SKM-1 (cell line): ENCODE measurements around the gene KLHL12.

ENCODE experiments used
- DNase-seq: peaks from one replicate; lab custom pipeline; 2025; ENCODE audit not compliant: unreplicated experiment; lab: John Stamatoyannopoulos, UW

KLHL12 gene

GRCh38 chr1:202888531-202889360, 38.3 kb downstream of the KLHL12 start, which contains the start of gene RABIF:
Gene RABIF, minus strand, starts transcription at chr1:202889149. Its CDS starts 51 bp downstream, at chr1:202889098.
- DNase-seq = peak; percentile 100

DNA sequence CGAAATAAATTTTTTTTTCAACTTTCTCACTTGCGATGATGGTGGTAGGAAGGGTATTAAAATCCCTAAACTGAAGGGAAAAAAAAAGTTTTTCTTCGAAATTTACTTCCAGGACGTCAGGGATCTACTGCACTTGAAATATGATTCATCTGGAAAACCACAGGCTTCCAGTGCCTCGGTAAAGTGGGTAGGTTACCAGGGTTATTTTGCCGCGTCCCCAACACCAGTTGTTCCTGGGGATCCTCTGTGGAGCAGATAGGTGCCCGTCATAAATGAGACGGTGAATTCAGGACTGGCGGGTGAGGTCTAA, 38.9 kb downstream of the KLHL12 start:
- DNase-seq = no peak

GRCh38 chr1:202880961-202881460, 46.0 kb downstream of the KLHL12 start:
- DNase-seq = no peak

DNA sequence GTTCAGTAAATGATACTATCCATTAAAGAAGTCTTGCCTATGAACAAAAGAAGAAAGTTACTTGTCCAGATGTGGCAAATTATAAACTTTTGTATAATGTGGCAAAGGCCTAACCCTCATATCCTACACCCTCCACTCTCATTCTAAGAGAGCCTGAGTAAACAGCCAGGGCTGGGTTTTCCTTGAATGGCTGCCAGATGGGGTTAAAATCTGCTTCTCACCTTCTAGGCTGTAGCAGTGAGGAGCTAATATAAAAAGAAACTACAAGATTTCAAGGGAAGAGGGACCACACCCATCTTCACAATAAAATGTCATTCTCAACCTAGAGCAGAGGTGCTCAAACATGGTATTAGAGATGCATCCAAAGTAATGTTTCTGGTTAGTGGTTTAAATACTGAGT, 47.0 kb downstream of the KLHL12 start:
- DNase-seq = no peak

- no peak for DNase-seq
Observed at GRCh38 chr1:202879128-202879527, 47.9 kb downstream of the KLHL12 start.

- no peak for DNase-seq
Observed at GRCh38 chr1:202873026-202873425, 54.0 kb downstream of the KLHL12 start.

GRCh38 chr1:202871367-202871766, 55.7 kb downstream of the KLHL12 start:
- DNase-seq = no peak

DNA sequence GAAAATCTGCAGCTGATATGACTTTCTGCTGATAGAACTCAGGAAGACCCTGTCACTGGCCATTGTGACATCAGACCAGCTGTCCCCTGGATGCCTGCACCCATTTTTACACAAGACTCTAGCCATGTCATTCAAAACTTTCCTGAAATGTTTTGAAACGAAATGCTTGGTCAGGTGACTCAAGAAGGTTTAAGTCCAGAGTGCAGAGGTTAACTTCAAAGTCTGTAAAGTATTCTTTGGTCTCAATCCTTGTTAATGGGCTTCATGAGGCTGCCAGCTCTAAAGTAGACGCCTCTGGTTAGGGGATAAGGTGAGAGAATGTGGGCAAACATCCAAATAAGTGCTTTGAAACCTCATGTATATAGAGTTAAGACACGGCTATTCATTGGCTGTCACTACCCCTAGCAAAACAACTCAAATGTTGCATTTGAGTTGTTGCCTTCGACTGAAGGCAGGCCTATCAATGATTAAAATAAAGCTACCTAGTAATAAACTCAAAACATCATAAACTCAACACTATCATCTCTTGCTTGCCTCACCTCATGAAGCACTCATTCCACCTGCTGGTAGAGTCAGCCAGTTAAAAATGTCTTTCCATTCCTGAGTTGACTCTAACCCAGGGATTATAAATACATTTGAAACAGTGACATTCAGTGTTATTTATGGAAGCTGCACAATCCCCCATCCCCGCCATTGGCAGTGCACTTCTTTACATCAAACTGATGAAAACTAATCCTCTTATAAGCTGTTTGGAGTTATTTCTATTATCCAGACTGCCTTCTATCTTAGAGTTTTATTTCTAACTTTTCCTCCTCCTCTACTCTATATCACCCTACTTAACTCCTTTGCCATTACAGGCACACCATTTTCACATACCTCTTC, 64.1 kb downstream of the KLHL12 start:
- DNase-seq = no peak

DNA sequence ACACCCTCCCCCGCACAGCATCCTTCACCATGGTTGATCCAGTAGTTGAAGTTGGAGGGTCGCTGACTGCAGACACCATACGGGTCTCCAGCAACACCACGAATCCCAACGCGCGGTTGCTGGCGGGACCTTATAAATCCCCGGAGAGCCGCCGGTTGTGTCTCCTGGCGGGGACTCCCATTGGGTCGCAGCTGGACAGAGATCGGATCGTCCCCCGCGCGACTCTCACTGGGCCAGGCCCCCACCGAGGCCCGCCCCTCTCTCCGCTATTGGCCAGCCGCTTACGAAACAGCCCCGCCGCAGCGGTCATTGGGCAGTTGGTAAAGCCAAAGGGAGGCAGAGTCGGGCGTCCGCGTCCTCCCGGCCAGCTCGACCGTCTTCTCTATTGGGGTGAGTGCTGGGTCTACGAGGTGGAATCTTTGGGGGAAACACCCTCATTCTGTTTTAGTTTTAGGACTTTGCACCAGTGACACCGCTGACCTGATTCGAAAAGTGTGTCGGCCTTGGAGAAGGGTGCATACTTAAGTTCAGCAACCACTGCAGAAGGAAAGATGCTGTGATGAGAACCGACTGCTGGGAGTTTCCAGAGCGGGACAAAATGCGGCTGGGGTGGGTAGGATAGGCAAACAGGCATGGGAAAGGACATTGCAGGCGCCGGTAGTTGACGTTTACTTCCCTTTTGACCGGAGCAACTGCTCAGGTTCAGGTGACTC, 65.5 kb downstream of the KLHL12 start:
- DNase-seq = peak; percentile 62

- no peak for DNase-seq
Observed at GRCh38 chr1:202860744-202861419, 66.2 kb downstream of the KLHL12 start.

- no peak for DNase-seq
Observed at GRCh38 chr1:202858789-202859414, 68.1 kb downstream of the KLHL12 start.

DNA sequence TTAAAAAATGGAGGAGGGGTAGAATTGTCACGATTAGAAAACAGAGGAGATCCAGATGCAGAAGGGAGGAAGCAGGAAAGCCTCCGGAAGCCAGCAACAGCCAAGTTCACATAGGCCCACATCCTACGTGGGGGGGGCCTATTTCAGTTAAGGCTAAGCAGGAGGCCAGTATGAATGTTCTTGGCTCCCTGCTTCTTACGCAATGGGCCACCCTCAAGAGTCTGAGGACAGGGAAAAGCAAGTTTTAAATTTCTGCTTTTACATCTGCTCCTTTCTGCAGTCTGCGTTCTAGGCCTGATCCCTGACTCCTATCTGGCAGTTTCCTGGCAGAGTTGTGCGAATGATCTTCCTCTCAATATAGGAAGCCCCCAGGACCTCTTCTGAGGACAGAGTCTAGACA, 68.7 kb downstream of the KLHL12 start:
- peak; percentile 85 for DNase-seq

DNA sequence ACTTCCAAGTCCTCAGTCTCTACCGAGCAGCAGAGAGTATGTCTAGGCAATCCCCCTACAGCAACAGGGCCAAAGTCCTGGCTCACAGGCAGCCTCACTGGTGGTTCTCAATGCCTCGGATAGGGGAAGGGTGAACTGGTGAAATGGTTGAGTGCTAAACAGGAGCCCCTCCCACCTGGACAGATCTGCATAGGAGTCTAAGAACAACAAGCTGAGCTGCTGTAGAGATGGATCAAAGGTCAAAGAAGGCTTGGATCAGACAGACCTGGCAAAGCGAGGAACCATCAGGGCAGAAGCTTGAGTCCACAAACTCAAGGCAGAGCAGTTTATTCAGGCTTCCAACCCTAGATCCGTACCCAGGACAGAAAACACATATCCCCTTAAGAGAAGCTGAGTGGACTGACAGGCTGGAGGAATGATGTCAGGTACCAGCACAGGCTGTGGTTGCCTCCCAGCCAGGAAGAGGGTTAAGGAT, 69.9 kb downstream of the KLHL12 start:
- DNase-seq = no peak

- peak; percentile 83 for DNase-seq
Observed at GRCh38 chr1:202856014-202856413, 71.0 kb downstream of the KLHL12 start.

- DNase-seq = no peak
Observed at GRCh38 chr1:202854787-202855186, 72.2 kb downstream of the KLHL12 start.

- DNase-seq = no peak
Observed at GRCh38 chr1:202852163-202852904, 74.7 kb downstream of the KLHL12 start.

- DNase-seq = no peak
Observed at GRCh38 chr1:202850593-202851362, 76.3 kb downstream of the KLHL12 start.

DNA sequence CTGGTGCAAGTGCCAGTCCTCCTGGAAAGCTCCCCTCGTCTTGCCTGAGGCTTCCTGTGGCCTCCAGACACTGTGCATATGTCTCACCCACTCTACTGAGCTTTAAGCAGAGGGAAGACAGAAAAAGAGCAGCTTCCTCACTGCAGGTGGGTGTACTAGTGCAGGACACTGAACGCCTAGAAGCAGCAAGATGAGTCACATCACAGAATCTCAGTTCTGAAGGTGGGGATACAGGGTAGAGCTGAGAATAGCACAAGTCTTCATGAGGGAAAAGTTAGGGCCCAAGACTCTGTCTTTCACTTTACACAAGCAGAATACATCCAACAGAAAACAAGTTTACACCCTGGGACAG, 78.9 kb downstream of the KLHL12 start:
- DNase-seq = no peak

- no peak for DNase-seq
Observed at GRCh38 chr1:202844935-202845334, 82.1 kb downstream of the KLHL12 start.
